ENCODE measurements around the gene ETS2.

DNA sequence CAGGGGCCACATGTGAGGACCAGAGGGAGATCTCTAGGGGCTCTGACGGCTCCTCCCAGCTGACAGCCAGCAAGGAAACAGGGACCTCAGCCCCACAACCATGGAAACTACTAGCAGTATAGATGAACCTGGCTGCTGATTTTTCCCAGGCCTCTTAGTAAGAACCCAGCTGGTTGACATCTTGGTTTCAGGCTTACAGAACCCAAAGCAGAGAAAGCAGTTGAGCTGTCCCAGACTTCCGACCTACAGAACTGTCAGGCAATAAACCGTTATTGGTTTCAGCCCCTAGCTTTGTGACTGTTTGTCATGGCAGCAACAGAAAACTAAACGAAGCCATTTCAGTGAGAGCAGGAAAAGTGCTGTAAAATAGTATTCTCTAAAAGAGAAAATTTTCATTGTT lies 36.4 kb downstream of the ETS2 start:
- no peak for TF ChIP-seq KDM1A (IDR thresholded peaks at IDR 0.05; ENCODE audit: borderline replicate concordance, low read length)
- TF ChIP-seq MAX (IDR thresholded peaks at IDR 0.05) = no peak
- TF ChIP-seq CTCF (IDR thresholded peaks at IDR 0.05; ENCODE audit: control extremely low read depth in 1 of 3, insufficient read depth in 1 of 3, low read depth in 1 of 3, low read length in 3 of 3) = no peak
